Uterus (tissue), 2 donors: ENCODE results near the gene PURA.

Source experiments
- CTCF ChIP-seq, 4 experiments: fragments of 200-600 bp in 2 of 4; fragments of 450-650 bp in 2 of 4; sonication (generic) in 2 of 4; IDR thresholded peaks; one replicate each; pipeline ENCODE4 v1.5.1; 2016 to 2019; ENCODE audit warnings: antibody characterized with exemption in 4 of 4, mild to moderate bottlenecking in 2 of 4, moderate library complexity in 1 of 4
- POLR2A ChIP-seq, 2 donors: fragments of 450-650 bp; IDR thresholded peaks; one replicate each; pipeline ENCODE4 v1.6.1; 2016; ENCODE audit warnings: antibody characterized with exemption in 2 of 2, mild to moderate bottlenecking in 1 of 2, moderate library complexity in 1 of 2

- TF ChIP-seq POLR2A (IDR thresholded peaks at IDR 0.05) (no peak), CTCF (IDR thresholded peaks at IDR 0.05) (no peak)
Measured at GRCh38 chr5:140084541-140084940, 29.4 kb upstream of the PURA start.
